Measurements from ENCODE around the gene PRDM10.

DNA sequence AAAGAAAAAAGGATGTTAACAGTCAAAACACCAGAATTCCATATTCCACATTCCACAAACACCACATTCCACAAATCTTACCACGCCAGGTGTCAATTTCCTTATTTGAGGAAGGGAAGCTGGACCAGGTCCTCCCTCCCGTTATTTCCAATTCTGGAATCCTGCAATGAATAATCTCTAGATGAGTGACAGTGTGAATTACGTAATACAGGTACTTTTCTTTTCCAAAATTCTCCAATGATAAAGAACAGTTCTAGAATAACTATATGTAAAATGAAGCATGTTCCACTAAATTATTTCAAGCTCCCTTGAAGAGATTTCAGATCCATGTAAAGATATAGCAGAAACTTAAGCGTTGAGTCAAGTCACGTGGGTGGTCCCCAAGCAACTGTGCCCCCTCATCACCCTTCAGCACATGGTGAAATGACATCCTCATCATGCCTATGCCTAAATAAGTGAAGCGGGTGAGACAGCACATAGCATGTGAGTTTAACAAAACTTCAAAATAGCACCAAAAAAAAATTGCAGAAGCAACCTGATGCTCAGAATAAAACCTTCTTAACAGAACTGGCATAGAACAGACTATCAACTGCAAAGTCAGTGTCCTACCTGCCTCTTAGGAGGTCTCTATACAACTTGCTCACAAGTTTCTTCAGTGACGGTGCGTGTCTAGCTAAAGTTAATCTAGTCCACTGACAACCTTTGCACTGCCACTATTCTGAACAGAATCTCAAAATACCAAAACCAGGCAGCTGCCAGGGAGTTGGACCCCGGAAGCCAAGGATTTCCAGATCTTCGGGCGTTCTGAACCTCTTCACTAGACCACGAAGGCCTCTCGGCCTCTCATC lies 108.1 kb downstream of the PRDM10 start:
- TF ChIP-seq REST (IDR thresholded peaks at IDR 0.05; ENCODE audit: low read depth) (no peak), SIN3A (IDR thresholded peaks at IDR 0.05; ENCODE audit: low read depth) (no peak), POLR2A (IDR thresholded peaks at IDR 0.05; ENCODE audit: borderline replicate concordance, extremely low read depth, insufficient read depth, insufficient read length) (no peak), RAD21 (IDR thresholded peaks at IDR 0.05; ENCODE audit: low read depth) (no peak), EZH2phosphoT487 (IDR thresholded peaks at IDR 0.05; ENCODE audit: borderline replicate concordance) (no peak), ATF3 (IDR thresholded peaks at IDR 0.05) (no peak), ZFX (IDR thresholded peaks at IDR 0.05) (no peak), POLR2AphosphoS5 (IDR thresholded peaks at IDR 0.05; ENCODE audit: low read depth, low read length) (no peak), EZH2 (IDR thresholded peaks at IDR 0.05) (no peak), TCF7L2 (IDR thresholded peaks at IDR 0.05; ENCODE audit: borderline replicate concordance, extremely low read depth, insufficient read depth, insufficient read length) (no peak), EGR1 (IDR thresholded peaks at IDR 0.05; ENCODE audit: low read depth) (no peak), YY1 (IDR thresholded peaks at IDR 0.05; ENCODE audit: extremely low read depth, insufficient replicate concordance, low read depth, low read length) (no peak)
- TF ChIP-seq, protein P1, sequence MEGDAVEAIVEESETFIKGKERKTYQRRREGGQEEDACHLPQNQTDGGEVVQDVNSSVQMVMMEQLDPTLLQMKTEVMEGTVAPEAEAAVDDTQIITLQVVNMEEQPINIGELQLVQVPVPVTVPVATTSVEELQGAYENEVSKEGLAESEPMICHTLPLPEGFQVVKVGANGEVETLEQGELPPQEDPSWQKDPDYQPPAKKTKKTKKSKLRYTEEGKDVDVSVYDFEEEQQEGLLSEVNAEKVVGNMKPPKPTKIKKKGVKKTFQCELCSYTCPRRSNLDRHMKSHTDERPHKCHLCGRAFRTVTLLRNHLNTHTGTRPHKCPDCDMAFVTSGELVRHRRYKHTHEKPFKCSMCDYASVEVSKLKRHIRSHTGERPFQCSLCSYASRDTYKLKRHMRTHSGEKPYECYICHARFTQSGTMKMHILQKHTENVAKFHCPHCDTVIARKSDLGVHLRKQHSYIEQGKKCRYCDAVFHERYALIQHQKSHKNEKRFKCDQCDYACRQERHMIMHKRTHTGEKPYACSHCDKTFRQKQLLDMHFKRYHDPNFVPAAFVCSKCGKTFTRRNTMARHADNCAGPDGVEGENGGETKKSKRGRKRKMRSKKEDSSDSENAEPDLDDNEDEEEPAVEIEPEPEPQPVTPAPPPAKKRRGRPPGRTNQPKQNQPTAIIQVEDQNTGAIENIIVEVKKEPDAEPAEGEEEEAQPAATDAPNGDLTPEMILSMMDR (IDR thresholded peaks at IDR 0.05 in 2 of 3, conservative IDR thresholded peaks at IDR 0.05 in 1 of 3; ENCODE audit: borderline replicate concordance in 1 of 3, insufficient read depth in 1 of 3, low read depth in 2 of 3, low read length in 2 of 3): no peak
- TF ChIP-seq, protein P2, sequence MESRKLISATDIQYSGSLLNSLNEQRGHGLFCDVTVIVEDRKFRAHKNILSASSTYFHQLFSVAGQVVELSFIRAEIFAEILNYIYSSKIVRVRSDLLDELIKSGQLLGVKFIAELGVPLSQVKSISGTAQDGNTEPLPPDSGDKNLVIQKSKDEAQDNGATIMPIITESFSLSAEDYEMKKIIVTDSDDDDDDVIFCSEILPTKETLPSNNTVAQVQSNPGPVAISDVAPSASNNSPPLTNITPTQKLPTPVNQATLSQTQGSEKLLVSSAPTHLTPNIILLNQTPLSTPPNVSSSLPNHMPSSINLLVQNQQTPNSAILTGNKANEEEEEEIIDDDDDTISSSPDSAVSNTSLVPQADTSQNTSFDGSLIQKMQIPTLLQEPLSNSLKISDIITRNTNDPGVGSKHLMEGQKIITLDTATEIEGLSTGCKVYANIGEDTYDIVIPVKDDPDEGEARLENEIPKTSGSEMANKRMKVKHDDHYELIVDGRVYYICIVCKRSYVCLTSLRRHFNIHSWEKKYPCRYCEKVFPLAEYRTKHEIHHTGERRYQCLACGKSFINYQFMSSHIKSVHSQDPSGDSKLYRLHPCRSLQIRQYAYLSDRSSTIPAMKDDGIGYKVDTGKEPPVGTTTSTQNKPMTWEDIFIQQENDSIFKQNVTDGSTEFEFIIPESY (IDR thresholded peaks at IDR 0.05; ENCODE audit: extremely low read depth, insufficient replicate concordance, low read length): no peak
